Measurements from ENCODE around the gene AURKA. TPM values are rescaled to one million over a fixed set of nuclear protein-coding genes. Genes with fewer than 3 reads are reported as not detected.
A peak's percentile ranks its signal among the peaks of the same experiment; 100 is the strongest.

AURKA gene
- total and polyA plus RNA-seq, 9 of the 15 experiments (the other 6 are each of a cell fraction or from before 2014, with no cell fraction given), result 72.7 to 162 (median 113) TPM

GRCh38 chr20:56411759-56412472 is 19.9 kb upstream of the AURKA start, which contains the start of gene CASS4 (continued):
- TF ChIP-seq ZBTB49 (CRISPR knock-in tag; IDR thresholded peaks at IDR 0.05; ENCODE audit: borderline replicate concordance) (no peak), ZNF184 (CRISPR knock-in tag; IDR thresholded peaks at IDR 0.05) (no peak), TBL1XR1 (IDR thresholded peaks at IDR 0.05; ENCODE audit: low read length in 2 of 2) (peak; percentile 91 to 97), ZMIZ1 (IDR thresholded peaks at IDR 0.05; ENCODE audit: low read depth in 2 of 2, low read length in 2 of 2) (peak in 1 of 2 experiments; percentile 93; a peak in 2 of 4 replicates), TCF7L2 (IDR thresholded peaks at IDR 0.05; ENCODE audit: low read depth, low read length) (peak; percentile 69; the same call in 1 of the 2 replicates), ZBTB5 (IDR thresholded peaks at IDR 0.05) (0 out of 2 replicates have a peak, but pooled peaks have one; percentile 12), HBP1 (CRISPR knock-in tag; IDR thresholded peaks at IDR 0.05) (no peak; the same call in 1 of the 2 replicates), CREM (IDR thresholded peaks at IDR 0.05; ENCODE audit: low read depth) (peak; percentile 74; the same call in 1 of the 2 replicates), CREB3 (tag; conservative IDR thresholded peaks at IDR 0.05; ENCODE audit: low read depth) (no peak), ZNF75A (CRISPR knock-in tag; IDR thresholded peaks at IDR 0.05) (no peak)

Measured in K562 (cell line).